HL-60 (cell line): Measurements from ENCODE around the gene FHAD1.

Source experiments
- DNase-seq, 2 experiments: peaks; one replicate each; pipeline ENCODE4 v3.0.0-alpha.2; 2010 to 2020; ENCODE audit warnings: low read depth in 1 of 2, low spot score in 1 of 2
- H3K27ac ChIP-seq: fragments of 250-450 bp; sonication (Bioruptor Pico); replicated peaks from 2 replicates; pipeline ENCODE4 v1.5.1; 2020; ENCODE audit warnings: mild to moderate bottlenecking, moderate library complexity
- H3K27me3 ChIP-seq: fragments of 250-450 bp; sonication (Bioruptor Pico); 2 replicates; pipeline ENCODE4 v1.5.1; 2021; ENCODE audit warnings: mild to moderate bottlenecking, moderate library complexity; ENCODE audit not compliant: insufficient read depth, poor library complexity, severe bottlenecking
- H3K4me3 ChIP-seq: replicated peaks from 2 replicates; pipeline ENCODE4 v1.5.1; 2011; ENCODE audit warnings: mild to moderate bottlenecking, control low read depth, low read length; ENCODE audit not compliant: insufficient read depth
- CTCF ChIP-seq: IDR thresholded peaks from one replicate; pipeline ENCODE4 v1.5.1; 2011; ENCODE audit warnings: low read length, control low read depth, inconsistent platforms; ENCODE audit not compliant: insufficient read depth
- GABPA ChIP-seq: IDR thresholded peaks from 2 replicates; pipeline ENCODE4 v1.6.1; 2012; ENCODE audit warnings: low read depth
- POLR2AphosphoS5 ChIP-seq: IDR thresholded peaks from 2 replicates; pipeline ENCODE4 v1.6.1; 2012; ENCODE audit warnings: low read depth
- REST ChIP-seq: IDR thresholded peaks from 2 replicates; pipeline ENCODE4 v1.6.1; 2012; ENCODE audit warnings: low read depth; ENCODE audit not compliant: insufficient replicate concordance
- SPI1 ChIP-seq: IDR thresholded peaks from 2 replicates; pipeline ENCODE4 v1.6.1; 2012; ENCODE audit warnings: low read depth, mild to moderate bottlenecking, borderline replicate concordance

The FHAD1 gene

GRCh38 chr1:15271196-15271595 is 24.2 kb downstream of the FHAD1 start:
- no peak overlapping the region for H3K27ac ChIP-seq
- H3K27me3 ChIP-seq: no peaks in the 10 kb centered on the region
- DNase-seq: no peak
- no peak overlapping the region for H3K4me3 ChIP-seq
- no peak for TF ChIP-seq REST
- no peak for TF ChIP-seq POLR2AphosphoS5
- TF ChIP-seq SPI1: no peak
- no peak for TF ChIP-seq GABPA
- TF ChIP-seq CTCF: no peak

- Histone ChIP-seq H3K27me3 (no peaks in the 10 kb centered on the region), H3K4me3 (no peak overlapping the region), H3K27ac (no peak overlapping the region)
- peak; percentile 11 to 48 for DNase-seq
- TF ChIP-seq POLR2AphosphoS5: no peak
- peak; percentile 57 for TF ChIP-seq CTCF
Measured at GRCh38 chr1:15272009-15272781, 25.2 kb downstream of the FHAD1 start.

GRCh38 chr1:15272782-15273127 is 25.7 kb downstream of the FHAD1 start:
- no peaks in the 10 kb centered on the region for H3K27me3 ChIP-seq
- no peak for DNase-seq
- no peak for TF ChIP-seq SPI1
- no peak for TF ChIP-seq CTCF
- no peak for TF ChIP-seq POLR2AphosphoS5
- no peak for TF ChIP-seq REST
- TF ChIP-seq GABPA: no peak
- H3K4me3 ChIP-seq: no peak overlapping the region
- H3K27ac ChIP-seq: no peak overlapping the region

GRCh38 chr1:15273274-15273673 is 26.3 kb downstream of the FHAD1 start:
- Histone ChIP-seq H3K4me3 (no peak overlapping the region), H3K27me3 (no peaks in the 10 kb centered on the region), H3K27ac (no peak overlapping the region)
- TF ChIP-seq REST (no peak), POLR2AphosphoS5 (no peak), SPI1 (no peak), CTCF (no peak), GABPA (no peak)
- DNase-seq: no peak
